Glutamatergic neuron (in vitro differentiated cells): ENCODE results near the gene FNDC3B. TPM values are rescaled to one million over a fixed set of nuclear protein-coding genes. Genes with fewer than 3 reads are reported as not detected.

ENCODE experiments used
- DNase-seq: peaks from one replicate; pipeline ENCODE4 v3.0.0; 2022
- H3K27ac Mint-ChIP-seq: one replicate; pipeline ENCODE4 v1.8.0; 2020; ENCODE audit warnings: mild to moderate bottlenecking, mixed read lengths, inconsistent platforms; ENCODE audit not compliant: unreplicated experiment
- H3K27me3 Mint-ChIP-seq: one replicate; pipeline ENCODE4 v1.8.0; 2020; ENCODE audit warnings: mild to moderate bottlenecking, moderate library complexity, mixed read lengths, inconsistent platforms; ENCODE audit not compliant: unreplicated experiment
- H3K36me3 Mint-ChIP-seq: one replicate; pipeline ENCODE4 v1.8.0; 2020; ENCODE audit warnings: mild to moderate bottlenecking, mixed read lengths, inconsistent platforms; ENCODE audit not compliant: unreplicated experiment
- H3K4me1 Mint-ChIP-seq: one replicate; pipeline ENCODE4 v1.8.0; 2020; ENCODE audit warnings: mild to moderate bottlenecking, low read depth, mixed read lengths, inconsistent platforms; ENCODE audit not compliant: unreplicated experiment
- H3K4me3 Mint-ChIP-seq: one replicate; pipeline ENCODE4 v1.8.0; 2020; ENCODE audit warnings: mild to moderate bottlenecking, mixed read lengths, inconsistent platforms; ENCODE audit not compliant: unreplicated experiment
- H3K9me3 Mint-ChIP-seq: one replicate; pipeline ENCODE4 v1.8.0; 2020; ENCODE audit warnings: mild to moderate bottlenecking, moderate library complexity, mixed read lengths, inconsistent platforms; ENCODE audit not compliant: unreplicated experiment
- total RNA-seq: library from RNA; stranded (reverse); fragmentation: NEBNext Ultra II Directional; extraction: Animal tissue kit (Norgen Biotek cat#: 25700); gene quantifications from one replicate; pipeline ENCODE4 v1.2.1, GENCODE V29; 2021; ENCODE audit not compliant: unreplicated experiment
- TF ChIP-seq, protein P1 (sequence below): fragments of 200-600 bp; sonication (generic); IDR thresholded peaks from one replicate; pipeline ENCODE4 v1.5.0; 2021; ENCODE audit not compliant: partially characterized antibody, unreplicated experiment

Gene FNDC3B
- total RNA-seq, 1 donor from 2014 or later: 11.7 TPM

GRCh38 chr3:172193436-172193835 is 154.1 kb downstream of the FNDC3B start:
- TF ChIP-seq, protein P1, sequence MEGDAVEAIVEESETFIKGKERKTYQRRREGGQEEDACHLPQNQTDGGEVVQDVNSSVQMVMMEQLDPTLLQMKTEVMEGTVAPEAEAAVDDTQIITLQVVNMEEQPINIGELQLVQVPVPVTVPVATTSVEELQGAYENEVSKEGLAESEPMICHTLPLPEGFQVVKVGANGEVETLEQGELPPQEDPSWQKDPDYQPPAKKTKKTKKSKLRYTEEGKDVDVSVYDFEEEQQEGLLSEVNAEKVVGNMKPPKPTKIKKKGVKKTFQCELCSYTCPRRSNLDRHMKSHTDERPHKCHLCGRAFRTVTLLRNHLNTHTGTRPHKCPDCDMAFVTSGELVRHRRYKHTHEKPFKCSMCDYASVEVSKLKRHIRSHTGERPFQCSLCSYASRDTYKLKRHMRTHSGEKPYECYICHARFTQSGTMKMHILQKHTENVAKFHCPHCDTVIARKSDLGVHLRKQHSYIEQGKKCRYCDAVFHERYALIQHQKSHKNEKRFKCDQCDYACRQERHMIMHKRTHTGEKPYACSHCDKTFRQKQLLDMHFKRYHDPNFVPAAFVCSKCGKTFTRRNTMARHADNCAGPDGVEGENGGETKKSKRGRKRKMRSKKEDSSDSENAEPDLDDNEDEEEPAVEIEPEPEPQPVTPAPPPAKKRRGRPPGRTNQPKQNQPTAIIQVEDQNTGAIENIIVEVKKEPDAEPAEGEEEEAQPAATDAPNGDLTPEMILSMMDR: no peak
- Mint-ChIP-seq H3K4me1 (peaks cover 2% of the 10 kb centered on the region), H3K36me3 (no peaks in the 10 kb centered on the region), H3K4me3 (no peak overlapping the region), H3K27me3 (no peaks in the 10 kb centered on the region), H3K9me3 (no peaks in the 10 kb centered on the region), H3K27ac (no peak overlapping the region)
- no peak for DNase-seq

- DNase-seq: no peak
- Mint-ChIP-seq H3K9me3 (no peaks in the 10 kb centered on the region), H3K4me1 (no peaks in the 10 kb centered on the region), H3K4me3 (no peak overlapping the region), H3K27me3 (no peaks in the 10 kb centered on the region), H3K36me3 (no peaks in the 10 kb centered on the region), H3K27ac (no peak overlapping the region)
- TF ChIP-seq, protein P1: no peak
Observed at GRCh38 chr3:172194702-172195406, 155.5 kb downstream of the FNDC3B start.

GRCh38 chr3:172195407-172195754 is 156.0 kb downstream of the FNDC3B start:
- Mint-ChIP-seq H3K27me3 (no peaks in the 10 kb centered on the region), H3K4me1 (no peaks in the 10 kb centered on the region), H3K4me3 (no peak overlapping the region), H3K9me3 (no peaks in the 10 kb centered on the region), H3K27ac (no peak overlapping the region), H3K36me3 (no peaks in the 10 kb centered on the region)
- TF ChIP-seq, protein P1: no peak
- no peak for DNase-seq

- TF ChIP-seq, protein P1: no peak
- Mint-ChIP-seq H3K27ac (no peak overlapping the region), H3K4me3 (no peak overlapping the region), H3K36me3 (no peaks in the 10 kb centered on the region), H3K9me3 (no peaks in the 10 kb centered on the region), H3K27me3 (no peaks in the 10 kb centered on the region), H3K4me1 (no peaks in the 10 kb centered on the region)
- DNase-seq: no peak
Observed at GRCh38 chr3:172197344-172197743, 158.0 kb downstream of the FNDC3B start.

- Mint-ChIP-seq H3K36me3 (no peaks in the 10 kb centered on the region), H3K27me3 (no peaks in the 10 kb centered on the region), H3K27ac (no peak overlapping the region), H3K9me3 (no peaks in the 10 kb centered on the region), H3K4me3 (no peak overlapping the region), H3K4me1 (peaks cover 3% of the 10 kb centered on the region)
- no peak for DNase-seq
- TF ChIP-seq, protein P1: no peak
Observed at GRCh38 chr3:172198428-172198827, 159.1 kb downstream of the FNDC3B start.
